MCF 10A (cell line): Measurements from ENCODE around the gene SEMA3A. TPM values are rescaled to one million over a fixed set of nuclear protein-coding genes. Genes with fewer than 3 reads are reported as not detected.
A peak's percentile ranks its signal among the peaks of the same experiment; 100 is the strongest.

Source experiments
- BruUV-seq: library from RNA; stranded (reverse); fragments of 400-500 nt; replicated peaks from 2 replicates; lab custom pipeline; 2021; lab: Mats Ljungman, UMichigan
- CTCF ChIA-PET: fragments of 300-600 bp; sonication (Branson Sonifier 250); formaldehyde crosslinking; extraction: SDS; loops from one replicate; lab custom pipeline; 2021; ENCODE audit warnings: antibody characterized with exemption, inconsistent platforms; lab: Yijun Ruan, JAX
- POLR2A ChIA-PET: fragments of 300-600, 350-650 bp; sonication (Branson Sonifier 250); formaldehyde crosslinking; extraction: SDS; loops from one replicate; lab custom pipeline; 2020; ENCODE audit warnings: antibody characterized with exemption, inconsistent platforms; lab: Yijun Ruan, JAX
- DNase-seq: peaks from one replicate; pipeline ENCODE4 v3.0.0-alpha.2; 2018; ENCODE audit not compliant: unreplicated experiment
- H3K27ac Mint-ChIP-seq: one replicate; pipeline ENCODE4 v1.8.0; 2022; ENCODE audit warnings: mild to moderate bottlenecking, low read depth, mixed read lengths; ENCODE audit not compliant: unreplicated experiment
- H3K27me3 Mint-ChIP-seq: one replicate; pipeline ENCODE4 v1.8.0; 2022; ENCODE audit warnings: mixed read lengths; ENCODE audit not compliant: insufficient read depth, unreplicated experiment
- H3K36me3 Mint-ChIP-seq: one replicate; pipeline ENCODE4 v1.8.0; 2022; ENCODE audit warnings: mild to moderate bottlenecking, moderate library complexity, mixed read lengths; ENCODE audit not compliant: insufficient read depth, unreplicated experiment
- H3K4me1 Mint-ChIP-seq: one replicate; pipeline ENCODE4 v1.8.0; 2022; ENCODE audit warnings: mixed read lengths; ENCODE audit not compliant: insufficient read depth, unreplicated experiment
- H3K4me3 Mint-ChIP-seq: one replicate; pipeline ENCODE4 v1.8.0; 2022; ENCODE audit warnings: mild to moderate bottlenecking, moderate library complexity, mixed read lengths; ENCODE audit not compliant: unreplicated experiment
- H3K9me3 Mint-ChIP-seq: one replicate; pipeline ENCODE4 v1.8.0; 2022; ENCODE audit warnings: mixed read lengths; ENCODE audit not compliant: unreplicated experiment
- CTCF ChIP-seq: fragments of 200-600 bp; IDR thresholded peaks from one replicate; pipeline ENCODE4 v1.8.0; 2022; ENCODE audit warnings: antibody characterized with exemption, mild to moderate bottlenecking; ENCODE audit not compliant: unreplicated experiment
- intact Hi-C: fragments of 100-400 bp; cut with micrococcal nuclease; formaldehyde crosslinking; loops from 2 replicates; pipeline ENCODE4 v1.14.1; 2022
- total RNA-seq: library from RNA; stranded (reverse); gene quantifications from 2 replicates; pipeline ENCODE4 v1.2.3, GENCODE V29; 2022

SEMA3A gene
- total RNA-seq, 1 experiment from 2014 or later, result 3.2 TPM

- no peak for TF ChIP-seq CTCF
- peaks cover 39% of the 10 kb centered on the region for H3K4me1 Mint-ChIP-seq
Measured at GRCh38 chr7:84060760-84061261, 133.8 kb downstream of the SEMA3A start.

GRCh38 chr7:84060000-84060399 is 134.6 kb downstream of the SEMA3A start:
- H3K27ac Mint-ChIP-seq, result peak overlapping the region; percentile 36
- POLR2A ChIA-PET, result interaction anchor here (0.6 to 1.2 kb wide), 3 partner anchors 13 to 469 kb away, joined by 3 to 4 read pairs (median 3); no protein-coding TSS in a partner anchor
- intact Hi-C loops, result no loop called here
- H3K9me3 Mint-ChIP-seq, result no peaks in the 10 kb centered on the region
- no peaks in the 10 kb centered on the region for H3K36me3 Mint-ChIP-seq
- no peaks in the 10 kb centered on the region for H3K27me3 Mint-ChIP-seq
- TF ChIP-seq CTCF, result no peak
- no peak for DNase-seq
- CTCF ChIA-PET, result no interaction called here
- H3K4me3 Mint-ChIP-seq, result no peak overlapping the region
- BruUV-seq, result no TSS peak
- peaks cover 39% of the 10 kb centered on the region for H3K4me1 Mint-ChIP-seq

More at GRCh38 chr7:84060760-84061261, 133.8 kb downstream of the SEMA3A start:
- H3K27ac Mint-ChIP-seq, result peak overlapping the region; percentile 36
- H3K36me3 Mint-ChIP-seq, result no peaks in the 10 kb centered on the region
- POLR2A ChIA-PET, result interaction anchor here (1.2 kb wide), 1 partner anchor 12 kb away, joined by 3 read pairs; no protein-coding TSS in a partner anchor
- BruUV-seq, result no TSS peak
- no peaks in the 10 kb centered on the region for H3K9me3 Mint-ChIP-seq
- CTCF ChIA-PET, result no interaction called here
- peak; percentile 48 for DNase-seq
- intact Hi-C loops, result no loop called here
- no peaks in the 10 kb centered on the region for H3K27me3 Mint-ChIP-seq
- H3K4me3 Mint-ChIP-seq, result no peak overlapping the region

GRCh38 chr7:84058311-84059076 is 136.1 kb downstream of the SEMA3A start:
- BruUV-seq, result TSS peak; percentile 68
- ChIA-PET POLR2A (interaction anchor here (1.3 kb wide), 1 partner anchor 14 kb away, joined by 6 read pairs; no protein-coding TSS in a partner anchor), CTCF (interaction anchor here (0.7 to 0.8 kb wide), 2 partner anchors 188 to 591 kb away, joined by 3 to 4 read pairs; no protein-coding TSS in a partner anchor)
- no peak for DNase-seq
- Mint-ChIP-seq H3K4me3 (peak overlapping the region; percentile 13), H3K4me1 (peaks cover 39% of the 10 kb centered on the region), H3K27me3 (no peaks in the 10 kb centered on the region), H3K9me3 (no peaks in the 10 kb centered on the region), H3K36me3 (no peaks in the 10 kb centered on the region), H3K27ac (peak overlapping the region; percentile 71)
- intact Hi-C loops, result no loop called here
- TF ChIP-seq CTCF, result no peak

- no peak for TF ChIP-seq CTCF
- H3K36me3 Mint-ChIP-seq, result no peaks in the 10 kb centered on the region
- no peaks in the 10 kb centered on the region for H3K27me3 Mint-ChIP-seq
- no peak for DNase-seq
- peaks cover 39% of the 10 kb centered on the region for H3K4me1 Mint-ChIP-seq
- BruUV-seq, result no TSS peak
- no peak overlapping the region for H3K27ac Mint-ChIP-seq
- CTCF ChIA-PET, result interaction anchor here (0.8 kb wide), 1 partner anchor 189 kb away, joined by 3 read pairs; no protein-coding TSS in a partner anchor
- POLR2A ChIA-PET, result interaction anchor here (1.3 kb wide), 1 partner anchor 15 kb away, joined by 6 read pairs; no protein-coding TSS in a partner anchor
- intact Hi-C loops, result no loop called here
- H3K4me3 Mint-ChIP-seq, result no peak overlapping the region
- peaks cover 2% of the 10 kb centered on the region for H3K9me3 Mint-ChIP-seq
Measured at GRCh38 chr7:84057576-84057975, 137.0 kb downstream of the SEMA3A start.
